ENCODE measurements around the gene GFY.

Gene GFY

DNA sequence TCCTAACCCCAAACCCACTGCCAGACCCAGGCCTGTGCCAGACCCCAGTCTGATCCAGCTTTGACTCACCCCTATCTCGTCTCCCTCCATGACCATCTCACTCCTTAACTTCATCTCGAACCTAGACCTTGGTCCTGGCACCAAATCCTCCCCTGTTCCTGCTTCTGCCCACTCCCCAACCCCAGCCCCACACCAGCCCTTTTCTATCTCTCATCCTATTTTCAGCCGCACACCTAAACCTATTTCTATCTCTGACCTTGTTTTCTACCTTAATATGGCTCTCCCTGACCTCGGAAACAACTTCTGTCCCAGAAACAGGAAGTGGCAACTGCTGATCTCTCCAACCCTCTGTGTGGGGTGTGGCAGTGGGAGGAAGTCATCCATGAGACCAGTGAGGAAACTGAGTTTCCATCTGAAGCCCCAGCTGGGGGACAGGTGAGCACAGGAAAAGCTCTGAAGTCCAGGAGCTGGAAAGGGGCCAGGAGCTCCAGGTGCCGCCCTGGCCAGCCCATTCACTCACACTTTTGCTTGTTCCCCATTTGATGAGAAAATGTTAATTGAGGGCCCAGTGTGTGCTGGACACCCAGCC, 15.7 kb upstream of the GFY start:
- no peak for DNase-seq

DNA sequence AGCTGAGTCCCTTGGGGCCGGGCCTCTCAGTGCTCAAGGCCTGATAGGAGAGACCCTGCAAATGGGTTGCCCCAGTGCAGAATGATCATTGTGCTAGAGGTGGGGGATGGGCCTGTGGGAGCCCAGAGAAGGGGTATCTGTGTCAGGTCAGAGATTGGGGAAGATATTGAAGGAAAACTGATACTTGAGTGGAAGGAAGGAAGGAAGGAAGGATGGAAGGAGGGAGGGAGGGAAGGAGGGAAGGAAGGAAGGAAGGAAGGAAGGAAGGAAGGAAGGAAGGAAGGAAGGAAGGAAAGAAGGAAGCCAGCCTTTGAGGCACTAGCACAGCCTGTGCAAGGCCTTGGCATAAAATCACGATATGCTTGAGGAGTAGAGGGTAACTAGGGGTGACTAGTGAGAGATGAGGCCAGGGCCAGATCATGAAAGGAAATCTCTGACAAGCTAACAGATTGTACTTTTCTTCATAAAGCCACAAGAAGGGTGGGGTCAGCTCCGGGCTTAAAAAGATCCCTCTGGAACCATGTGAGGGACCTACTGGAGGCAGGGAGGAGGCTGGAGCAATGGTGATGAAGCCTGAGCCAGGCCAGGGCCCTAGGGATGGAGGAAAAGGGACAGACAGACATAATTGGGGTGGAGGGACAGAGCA, 13.4 kb upstream of the GFY start:
- no peak for DNase-seq

DNA sequence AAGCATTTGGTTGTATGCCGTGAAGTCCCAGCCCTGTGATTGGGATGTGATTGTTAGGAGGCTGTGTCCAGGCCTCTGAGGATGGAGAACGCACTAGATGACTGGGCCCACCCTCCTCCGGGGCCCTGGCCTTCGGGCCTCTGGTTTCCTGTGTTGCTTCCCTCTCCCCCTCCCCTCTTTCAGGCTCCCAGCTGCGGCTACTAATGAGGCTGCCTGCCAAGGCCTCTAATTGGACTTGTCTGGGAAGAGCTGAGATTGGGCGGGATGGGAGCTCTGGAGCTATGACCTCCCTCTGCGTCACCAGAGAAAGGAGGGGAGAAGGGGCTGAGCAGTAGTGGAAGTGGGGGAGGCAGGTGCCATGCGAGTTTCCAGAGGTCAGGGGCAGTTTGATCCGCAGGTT, 11.8 kb upstream of the GFY start:
- no peak for DNase-seq

DNA sequence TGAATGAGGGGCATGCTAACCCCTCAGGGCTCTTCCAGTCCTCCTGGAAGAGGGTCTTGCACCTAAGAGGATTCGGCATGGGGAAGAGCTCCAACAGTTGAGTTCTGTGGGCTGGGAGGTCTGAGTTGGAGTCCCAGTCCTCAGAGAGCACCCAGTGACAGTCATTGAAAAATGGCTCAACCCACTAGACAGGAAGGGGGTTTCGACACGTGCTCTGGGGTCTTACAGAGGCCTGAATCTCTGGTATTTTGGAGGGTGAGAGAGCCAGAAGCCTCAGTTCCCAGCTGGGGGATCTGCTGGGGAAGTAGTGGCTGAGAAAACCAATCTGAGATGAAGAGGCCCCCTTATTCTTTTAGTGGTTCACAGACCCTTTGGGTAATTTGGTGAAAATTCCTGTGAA, 10.9 kb upstream of the GFY start:
- DNase-seq: no peak

DNA sequence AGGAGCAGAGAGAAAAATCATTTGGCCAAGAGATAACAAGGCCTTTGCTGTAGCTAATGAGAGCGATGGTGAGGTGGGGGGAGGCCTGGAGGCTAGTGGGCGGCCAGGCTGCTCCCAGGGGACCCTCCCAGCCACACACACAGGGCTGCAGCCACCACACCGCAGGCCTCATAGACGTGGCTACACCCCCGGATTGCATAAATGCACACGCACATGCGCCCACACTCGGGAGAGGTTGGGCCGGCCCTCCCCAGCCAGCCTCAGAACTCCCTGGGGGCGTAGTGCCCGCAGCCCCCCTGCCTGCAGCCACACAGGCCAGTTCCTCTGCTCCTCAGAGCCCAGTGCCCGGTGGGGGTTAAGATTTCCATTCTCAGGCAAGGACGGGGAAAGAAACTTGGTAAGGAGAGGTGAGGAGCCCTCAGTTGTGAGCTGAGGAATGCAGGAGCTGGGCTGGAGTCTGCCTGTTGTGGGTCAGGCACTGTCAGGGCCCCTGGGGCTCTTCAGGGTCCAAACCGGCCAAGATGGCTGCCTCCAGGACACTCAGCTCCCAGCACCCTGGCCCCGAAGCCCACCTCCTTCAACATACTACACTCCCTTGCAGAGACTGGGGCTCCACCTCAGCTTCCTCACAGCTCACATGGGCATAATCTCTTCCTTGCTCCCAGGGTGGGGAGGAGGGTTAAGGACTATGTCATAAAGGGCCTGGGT, 9.9 kb upstream of the GFY start:
- no peak for DNase-seq

DNA sequence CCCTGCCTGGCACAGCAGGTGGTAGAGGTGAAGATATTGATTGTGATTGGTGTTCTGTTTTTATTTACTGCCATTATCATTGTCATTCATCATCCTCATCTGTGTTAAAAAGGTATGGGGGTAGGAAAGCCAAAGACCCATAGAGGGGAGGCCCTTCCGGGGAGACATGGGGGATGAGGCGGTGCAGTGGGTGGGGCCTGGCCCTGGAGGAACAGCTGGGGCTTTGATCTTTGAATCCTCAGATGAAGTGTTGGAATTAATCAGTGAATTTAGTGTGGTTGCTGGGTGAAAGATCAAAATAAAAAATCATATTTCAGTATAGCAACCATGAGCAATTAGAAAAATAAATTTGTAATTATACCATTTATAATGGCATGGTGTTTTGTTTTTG, 9.4 kb upstream of the GFY start:
- DNase-seq: no peak

DNA sequence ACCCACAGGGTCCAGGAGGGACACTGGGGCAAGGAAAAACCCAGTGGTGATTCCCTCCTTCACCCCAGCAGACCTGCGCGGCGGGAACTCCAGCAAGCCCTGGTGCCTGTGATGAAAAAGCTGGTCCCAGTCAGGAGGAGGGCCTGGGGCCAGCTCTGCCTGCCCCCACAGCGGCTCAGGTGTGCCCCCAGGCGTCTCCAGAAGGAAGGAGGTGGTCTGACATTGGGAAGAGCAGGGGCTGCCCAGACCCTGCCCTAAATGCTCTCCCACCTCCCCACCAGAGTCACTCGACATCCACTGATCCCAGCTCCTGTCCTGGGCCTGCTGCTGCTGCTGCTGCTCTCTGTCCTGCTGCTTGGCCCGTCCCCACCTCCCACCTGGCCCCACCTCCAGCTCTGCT, 8.1 kb upstream of the GFY start:
- DNase-seq: no peak

DNA sequence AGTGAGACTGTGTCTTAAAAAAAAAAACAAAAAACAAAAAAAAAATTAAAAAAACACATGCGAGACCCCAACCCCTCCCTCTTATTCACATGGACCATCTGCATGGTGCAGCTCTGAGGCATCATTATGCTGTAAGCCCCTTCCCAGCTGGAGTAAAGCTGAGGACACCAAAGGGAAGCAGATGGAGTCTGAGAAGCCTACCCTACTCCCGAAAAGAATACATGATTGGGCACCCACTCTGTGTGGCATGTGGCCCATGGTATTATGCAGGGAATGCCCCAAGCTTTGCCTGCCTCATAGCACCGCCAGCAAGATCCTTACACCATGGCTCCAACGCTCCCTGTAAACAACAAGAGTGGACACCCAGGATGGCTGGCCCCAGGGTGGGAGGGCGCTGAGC, 6.7 kb upstream of the GFY start:
- DNase-seq: no peak

DNA sequence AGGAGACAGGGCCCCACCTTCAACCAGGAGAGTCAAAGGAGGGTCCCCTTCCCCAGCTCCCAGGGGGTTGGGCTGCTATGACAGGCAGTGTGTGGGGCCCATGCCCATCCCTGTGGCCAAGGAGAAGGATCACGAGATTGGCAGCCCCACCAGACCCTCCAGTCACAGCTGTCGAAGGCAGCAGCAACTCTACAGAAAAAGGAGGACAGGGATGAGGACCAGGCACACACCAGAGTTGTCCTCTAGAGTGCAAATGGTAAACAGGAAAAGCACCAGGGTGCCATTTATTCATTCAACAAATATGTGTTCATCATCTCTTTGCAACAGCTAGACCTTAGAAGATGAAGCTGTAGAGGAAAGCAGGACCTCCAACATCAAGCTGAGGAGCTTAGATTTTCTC, 6.0 kb upstream of the GFY start:
- DNase-seq: no peak

DNA sequence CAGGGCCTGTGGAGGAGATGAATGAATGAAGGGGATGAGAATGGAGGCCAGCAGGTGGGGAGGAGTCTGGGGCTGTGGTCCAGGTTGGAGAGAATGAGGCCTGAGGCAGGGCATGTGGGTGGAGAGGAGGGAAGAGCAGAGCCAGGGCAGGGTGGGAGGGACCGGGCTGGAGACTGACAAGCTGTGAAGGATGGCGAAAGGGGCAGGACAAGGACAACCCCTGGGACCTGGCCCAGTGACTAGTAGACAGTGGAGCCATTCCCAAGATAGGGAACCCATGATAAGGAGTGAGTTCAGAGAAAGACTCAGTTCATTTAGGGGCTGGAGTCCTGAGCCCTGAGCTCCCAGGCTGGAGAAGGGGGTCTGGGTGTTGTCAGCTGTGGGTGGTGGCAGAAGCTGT, 5.0 kb upstream of the GFY start:
- DNase-seq: no peak

DNA sequence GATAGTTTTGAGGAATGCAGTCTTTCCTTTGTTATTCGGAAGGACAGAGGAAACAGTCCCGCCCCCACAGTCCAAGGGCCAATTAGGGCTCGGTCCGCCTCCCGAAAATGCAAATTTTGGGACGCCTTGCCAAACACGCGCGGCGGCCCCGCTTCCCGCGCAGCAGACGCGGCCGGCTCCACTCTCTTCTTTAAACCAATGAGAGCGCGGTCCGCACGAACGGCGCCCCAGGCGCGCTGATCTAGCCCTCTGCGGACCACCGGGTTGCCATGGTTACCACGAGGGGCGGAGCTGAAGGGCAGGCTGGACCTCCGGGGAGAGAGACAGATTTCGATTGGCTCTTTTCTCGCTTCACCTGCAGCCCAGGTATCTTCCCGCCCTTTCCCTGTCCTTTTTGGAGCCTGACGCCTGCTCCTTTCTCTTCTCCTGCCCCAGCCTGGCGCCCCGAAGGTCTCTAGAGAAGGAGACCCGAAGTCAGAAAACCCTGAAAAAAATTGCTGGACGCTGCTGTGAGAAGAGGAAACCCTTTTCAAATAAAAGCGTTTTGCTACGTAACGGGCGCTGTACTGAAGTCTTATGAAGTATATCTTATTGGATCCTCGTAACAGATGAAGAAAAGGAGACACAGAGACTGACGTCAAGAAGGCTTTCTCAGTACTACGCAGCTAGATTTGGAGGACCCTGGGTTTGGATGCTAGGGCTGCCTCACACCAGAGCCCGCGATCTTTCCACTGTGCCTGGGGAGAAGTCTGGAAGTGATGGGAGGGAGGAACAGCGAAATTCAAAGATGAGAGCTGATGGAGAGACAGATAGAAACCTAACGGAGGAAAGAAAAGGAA, 3.9 kb upstream of the GFY start:
- peak; percentile 61 for DNase-seq

DNA sequence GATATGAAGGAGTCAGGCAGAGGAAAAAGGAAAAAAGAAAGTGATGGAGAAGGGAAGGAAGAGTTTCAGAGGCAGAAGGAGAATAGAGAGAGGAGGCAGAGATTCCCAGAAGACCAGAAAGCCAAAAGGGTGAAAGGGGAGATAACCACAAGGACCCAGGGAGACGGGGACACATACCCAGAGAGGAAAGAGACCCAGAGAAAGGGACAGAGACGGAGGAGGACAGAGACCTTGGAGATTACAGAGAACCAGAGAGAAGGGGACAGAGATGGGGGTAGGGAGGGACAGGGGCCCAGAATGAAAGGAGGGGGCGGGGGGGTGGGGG, 3.3 kb upstream of the GFY start:
- no peak for DNase-seq

DNA sequence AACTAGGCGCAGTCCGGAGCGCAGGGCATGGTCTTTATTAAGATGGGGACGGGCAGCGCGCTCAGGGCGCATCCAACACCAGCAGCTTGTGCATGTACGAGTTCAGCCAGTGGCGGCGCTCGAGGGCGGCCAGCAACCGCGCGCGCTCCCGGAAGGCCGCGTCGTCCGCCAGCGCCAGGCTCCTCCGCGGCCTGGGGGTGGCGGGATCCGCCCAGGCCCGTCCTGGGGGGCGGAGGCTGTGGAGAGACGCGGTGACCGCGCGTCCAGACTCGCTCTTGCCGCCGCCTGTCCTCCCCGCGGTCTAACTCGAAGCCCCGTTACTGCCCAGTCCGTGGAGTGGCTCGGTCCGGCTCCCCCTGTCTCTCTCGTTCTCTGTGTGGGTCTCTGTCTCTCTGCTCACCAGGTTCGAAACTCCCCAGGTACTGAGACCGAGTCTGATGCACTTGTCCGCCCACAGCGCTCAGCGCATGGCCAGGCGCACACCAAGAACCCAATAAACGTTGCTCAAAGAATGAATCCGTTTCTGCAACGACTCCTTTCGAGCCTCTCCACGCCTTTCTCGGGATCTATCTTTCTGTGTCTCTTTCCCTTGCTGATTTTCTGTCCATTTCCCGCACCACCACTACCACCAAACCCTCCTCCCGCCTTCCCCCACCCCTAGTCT, 2.6 kb upstream of the GFY start:
- peak; percentile 38 for DNase-seq

DNA sequence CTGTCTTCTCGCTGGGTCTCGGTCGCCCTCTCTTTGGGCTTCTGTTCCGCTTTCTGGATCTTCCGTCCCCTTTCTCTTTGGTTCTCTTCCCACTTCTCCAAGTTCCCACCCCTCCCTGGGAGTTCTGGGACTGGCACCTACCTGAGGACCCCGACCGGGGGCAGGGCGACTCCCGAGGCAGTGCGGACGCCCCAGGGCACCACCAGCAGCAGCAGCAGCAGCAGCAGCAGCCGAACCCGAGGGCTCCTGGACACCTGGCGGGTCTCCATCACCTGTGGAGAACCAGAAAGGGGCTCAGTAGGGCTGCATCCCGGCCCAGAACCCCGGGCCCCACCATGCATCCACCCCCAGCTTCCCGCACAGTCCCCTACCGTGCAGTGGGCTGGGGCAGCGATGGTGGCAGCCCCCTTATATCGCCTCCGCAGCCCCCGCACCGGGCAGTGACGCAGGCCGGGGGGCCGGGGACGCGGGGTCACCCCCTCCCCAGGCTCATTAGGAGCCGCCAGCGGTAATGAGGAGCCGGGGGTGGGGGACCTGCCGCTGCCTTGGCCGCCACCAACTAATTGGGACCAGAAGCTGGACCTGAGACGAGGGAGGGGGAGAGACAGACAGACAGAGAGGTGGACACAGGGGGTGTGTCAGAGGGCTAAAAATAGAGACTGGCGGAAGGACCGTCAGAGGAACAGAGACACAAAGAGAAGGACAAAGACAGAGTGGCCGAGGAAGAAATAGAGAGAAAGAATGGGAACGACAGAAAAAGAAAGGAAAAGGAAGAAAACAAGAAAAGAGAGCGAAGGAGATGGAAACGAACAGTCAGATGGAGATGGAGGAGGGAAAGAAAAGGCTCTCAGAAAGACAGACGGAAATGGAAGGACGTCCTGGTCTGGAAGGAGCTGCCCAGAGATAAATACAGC, 1.9 kb upstream of the GFY start, which contains the start of gene PTH2:
PTH2 (minus strand) TSS at position 371 of the 914 bp plus-strand sequence; CDS start at position 269, 102 bp downstream.
- DNase-seq: no peak

DNA sequence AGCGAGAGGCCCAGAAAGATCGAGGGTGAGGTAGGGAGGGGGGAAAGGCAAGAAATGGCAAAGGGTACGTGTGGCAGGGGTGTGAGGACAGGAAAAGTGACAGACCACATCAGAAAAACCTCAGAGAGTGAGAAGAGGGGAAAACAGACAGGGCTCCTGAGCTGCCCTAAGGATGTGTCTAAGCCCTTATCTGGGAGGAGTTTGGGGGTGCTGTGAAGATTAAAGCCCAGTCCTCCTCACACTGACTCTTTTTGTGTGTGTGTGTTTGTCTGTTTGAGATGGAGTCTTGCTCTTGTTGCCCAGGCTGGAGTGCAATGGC, 1.2 kb upstream of the GFY start:
- no peak for DNase-seq

DNA sequence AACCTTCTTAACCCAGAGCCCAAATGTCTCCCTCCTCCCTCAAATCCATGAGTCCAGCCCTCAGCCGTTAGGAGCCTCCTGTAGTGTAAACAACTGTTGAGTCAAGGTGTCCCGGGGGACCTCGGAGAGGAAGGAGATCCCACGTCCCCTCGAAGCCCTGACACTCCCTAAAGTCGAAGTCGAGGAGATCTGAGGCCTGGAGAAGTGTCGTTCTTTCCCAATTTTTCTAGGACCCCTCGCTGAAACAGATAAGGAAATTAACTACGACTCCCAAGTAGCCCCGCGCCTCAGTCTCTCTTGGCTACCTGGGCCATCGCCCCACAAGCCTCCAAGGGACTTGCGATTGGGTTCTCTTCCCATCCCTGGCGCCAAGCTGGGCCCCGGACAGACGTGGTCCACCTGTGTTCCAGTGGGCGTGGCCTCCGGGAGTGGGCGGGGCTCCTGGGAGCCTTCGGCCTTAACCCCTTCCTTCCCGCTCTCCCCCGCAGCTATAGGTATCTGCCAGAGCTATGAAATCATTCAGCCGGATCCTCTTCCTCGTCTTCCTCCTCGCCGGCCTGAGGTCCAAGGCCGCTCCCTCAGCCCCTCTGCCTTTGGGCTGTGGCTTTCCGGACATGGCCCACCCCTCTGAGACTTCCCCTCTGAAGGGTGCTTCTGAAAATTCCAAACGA, 869 bp downstream of the GFY start:
- no peak for DNase-seq

DNA sequence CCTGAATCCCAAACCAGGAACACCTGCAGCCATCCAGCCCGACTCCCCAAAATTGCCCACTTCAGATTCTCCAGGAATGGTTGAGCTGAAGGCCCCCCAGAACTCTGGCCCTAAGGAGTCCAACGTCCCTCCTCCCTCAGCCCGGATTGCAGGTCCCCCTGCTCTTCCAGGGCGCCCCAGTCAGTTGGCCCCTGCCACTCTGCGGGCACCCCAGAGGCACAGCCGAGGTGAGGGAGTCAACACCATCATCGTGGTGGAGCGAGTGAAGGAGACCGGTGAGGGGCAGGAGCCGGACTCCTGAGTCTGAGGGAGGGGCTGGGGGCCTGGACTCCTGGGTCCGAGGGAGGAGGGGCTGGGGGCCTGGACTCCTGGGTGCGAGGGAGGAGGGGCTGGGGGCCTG, 2.2 kb downstream of the GFY start:
- no peak for DNase-seq

DNA sequence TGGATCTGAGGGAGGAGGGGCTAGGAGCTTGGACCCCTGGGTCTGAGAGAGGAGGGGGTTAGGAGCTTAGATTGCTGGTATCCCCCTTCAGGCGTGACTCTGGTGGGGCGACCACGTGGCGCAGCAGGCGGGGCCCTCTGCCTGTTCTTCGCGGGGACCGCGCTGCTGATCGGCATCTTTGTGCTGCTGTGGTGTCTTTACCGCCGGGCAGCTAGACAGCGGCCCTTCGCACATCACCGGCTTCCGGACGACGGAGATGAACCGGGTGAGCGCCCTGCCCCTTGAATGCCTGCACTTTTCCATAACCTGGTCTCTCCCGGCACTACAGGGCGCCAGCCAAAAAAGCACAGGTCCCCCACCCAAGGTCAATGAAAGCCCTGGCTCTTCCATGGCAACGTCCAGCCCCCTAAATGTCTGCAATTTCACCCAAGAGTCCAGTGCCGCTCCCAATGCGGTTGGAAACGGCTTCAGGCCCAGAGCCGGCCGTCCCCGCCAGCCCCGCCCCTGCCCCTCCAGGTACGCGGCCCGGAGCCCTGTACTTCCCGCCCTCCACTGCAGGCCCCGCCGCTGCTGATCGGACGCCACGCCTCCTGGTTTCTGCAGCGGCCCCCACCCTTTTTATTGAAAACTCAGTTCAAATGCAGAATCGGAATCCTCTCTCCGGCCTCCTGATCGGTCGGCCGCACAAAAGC, 2.8 kb downstream of the GFY start:
- DNase-seq: no peak

DNA sequence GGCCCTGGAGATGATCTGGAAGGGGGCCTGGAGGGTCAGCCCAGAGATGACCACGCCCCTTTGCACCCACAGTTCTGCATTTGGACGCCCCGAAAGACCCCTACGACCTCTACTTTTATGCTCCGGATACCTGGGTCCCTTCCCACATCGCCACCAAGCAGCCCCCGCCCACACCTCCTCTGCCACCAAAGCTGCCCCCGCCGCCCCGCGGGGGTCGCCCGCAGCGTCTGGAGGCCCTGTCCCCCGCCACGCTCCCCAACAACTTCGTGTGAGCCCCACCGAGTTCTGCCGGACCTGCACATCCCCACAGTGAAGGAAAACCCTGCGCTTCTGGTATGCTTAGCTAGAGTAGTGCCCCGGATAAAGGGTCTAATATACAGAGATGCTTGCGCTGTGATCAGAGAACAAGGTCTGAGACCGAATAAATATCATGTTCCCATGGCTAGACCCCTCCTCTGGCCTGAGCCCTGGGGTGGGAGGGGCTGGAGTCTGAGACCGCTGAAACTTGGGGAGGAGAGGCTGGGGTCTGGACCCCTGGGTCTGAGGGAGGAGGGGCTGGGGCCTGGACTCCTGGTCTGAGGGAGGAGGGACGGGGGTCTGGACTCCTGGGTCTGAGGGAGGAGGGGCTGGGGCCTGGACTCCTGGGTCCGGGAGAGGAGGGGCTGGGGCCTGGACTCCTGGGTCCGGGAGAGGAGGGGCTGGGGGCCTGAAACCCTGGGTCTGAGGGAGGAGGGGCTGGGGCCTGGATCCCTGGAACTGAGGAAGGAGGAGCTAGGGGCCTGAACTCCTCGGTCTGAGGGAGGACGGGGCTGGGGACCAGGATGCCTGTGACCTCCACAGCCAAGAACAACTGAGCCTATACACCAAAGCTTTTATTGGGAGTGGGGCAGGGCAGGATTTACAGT, 3.6 kb downstream of the GFY start:
- DNase-seq: no peak

DNA sequence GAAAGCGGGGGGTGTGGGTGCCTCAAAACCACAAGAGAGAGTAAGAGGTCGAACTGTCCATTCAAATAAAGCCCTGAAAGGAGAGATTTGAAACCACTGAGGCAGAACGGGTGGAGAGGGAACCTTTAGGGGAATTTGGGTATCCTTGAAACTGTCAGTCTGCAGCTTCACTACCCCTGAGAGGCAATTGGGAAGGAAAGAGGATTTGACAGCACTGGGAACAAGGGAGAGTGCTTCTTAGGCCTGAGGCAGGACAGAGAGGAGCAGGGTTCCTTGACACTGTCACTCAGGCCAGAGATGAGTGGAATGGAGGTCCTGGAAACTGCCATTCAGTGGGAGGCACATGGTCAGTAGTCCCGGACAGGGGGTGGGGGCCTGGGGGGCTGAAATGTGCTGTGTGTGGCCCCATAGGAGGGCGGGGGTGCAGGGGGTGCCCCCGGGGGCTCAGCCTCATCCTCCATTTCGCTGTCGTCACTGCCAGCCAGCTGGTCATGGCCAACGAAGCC, 5.0 kb downstream of the GFY start:
- DNase-seq: no peak
